Small intestine (tissue), 7 donors: ENCODE measurements around the gene RAB31. TPM values are rescaled to one million over a fixed set of nuclear protein-coding genes. Genes with fewer than 3 reads are reported as not detected.

Experiments used
- DNase-seq, 2 donors: peaks; one replicate each; pipeline versions ENCODE4 v3.0.0 to v3.0.0-alpha.2; 2013
- FAIRE-seq: peaks from 2 replicates; lab custom pipeline; 2012; peaks lifted over from hg19 to GRCh38; lab: Jason Lieb, UNC
- H3K27ac ChIP-seq, 3 donors: one replicate each; pipeline ENCODE4 v1.5.1; 2013; ENCODE audit warnings: low read length in 2 of 3, mild to moderate bottlenecking in 2 of 3, control low read depth in 1 of 3, inconsistent platforms in 1 of 3, low read depth in 1 of 3, moderate library complexity in 1 of 3
- H3K27me3 ChIP-seq, 3 donors: one replicate each; pipeline ENCODE4 v1.6.1; 2013; ENCODE audit warnings: low read length in 3 of 3, inconsistent platforms in 1 of 3; ENCODE audit not compliant: control insufficient read depth in 3 of 3, insufficient read depth in 3 of 3
- H3K36me3 ChIP-seq, 3 donors: one replicate each; pipeline ENCODE4 v1.6.1; 2013; ENCODE audit warnings: low read length in 3 of 3, inconsistent platforms in 1 of 3, low read depth in 1 of 3, mild to moderate bottlenecking in 1 of 3, moderate library complexity in 1 of 3; ENCODE audit not compliant: control insufficient read depth in 3 of 3, insufficient read depth in 2 of 3
- H3K4me1 ChIP-seq, 3 donors: one replicate each; pipeline ENCODE4 v1.6.1; 2013; ENCODE audit warnings: low read length in 2 of 3, inconsistent platforms in 1 of 3, low read depth in 1 of 3, mild to moderate bottlenecking in 1 of 3, moderate library complexity in 1 of 3; ENCODE audit not compliant: control insufficient read depth in 3 of 3, insufficient read depth in 2 of 3
- H3K4me3 ChIP-seq, 3 donors: one replicate each; pipeline ENCODE4 v1.5.1; 2013; ENCODE audit warnings: low read length in 3 of 3, control low read depth in 1 of 3, inconsistent platforms in 1 of 3, low read depth in 1 of 3, mild to moderate bottlenecking in 1 of 3, moderate library complexity in 1 of 3
- H3K9me3 ChIP-seq, 2 donors: one replicate each; pipeline ENCODE4 v1.6.1; 2013; ENCODE audit warnings: low read depth in 1 of 2, low read length in 1 of 2; ENCODE audit not compliant: control insufficient read depth in 2 of 2, insufficient read depth in 1 of 2
- WGBS, 3 donors: extraction: QIAGEN DNeasy Blood & Tissue Kit; methylation state at CpG; one replicate each; pipeline ENCODE4 v1.1.7; 2013; 5-methylcytosine and 5-hydroxymethylcytosine counted together
- polyA plus RNA-seq, 4 donors: library from polyadenylated mRNA; stranded (reverse) in 3 of 4; unstranded in 1 of 4; fragments of 200-250 nt in 3 of 4; fragments of 120-200 nt in 1 of 4; gene quantifications; one replicate each; pipeline versions ENCODE4 v1.2.1 to v1.2.3, GENCODE V29; 2013
- donor health status: healthy with polysubstance abuse.
- donor health status: control.
- donor health status: control.
- donor health status: Bipolar disorder and iron deficiency.
- donor health status: healthy.

RAB31 gene
- polyA plus RNA-seq, 4 donors = 4.2 to 18.4 (median 12.3) TPM

- no peak for DNase-seq
- H3K27me3 ChIP-seq = no peaks in the 10 kb centered on the region
- peaks cover 6 to 18% (median 10%) of the 10 kb centered on the region in 3 donors for H3K4me1 ChIP-seq
- no peak overlapping the region for H3K27ac ChIP-seq
- H3K4me3 ChIP-seq = no peak overlapping the region
- H3K36me3 ChIP-seq = peaks cover 0 to 3% (median 0%) of the 10 kb centered on the region in 3 donors
- 88 to 93% (median 91%) methylated on average over 5 of the region's 5 CpGs for WGBS, 3 donors
- no peaks in the 10 kb centered on the region for H3K9me3 ChIP-seq
- no peak for FAIRE-seq
Measured at GRCh38 chr18:9740071-9740470, 32.0 kb downstream of the RAB31 start.

- no peak overlapping the region for H3K4me3 ChIP-seq
- 85 to 93% (median 91%) methylated on average over 6 of the region's 6 CpGs for WGBS, 3 donors
- peaks cover 0 to 3% (median 0%) of the 10 kb centered on the region in 3 donors for H3K36me3 ChIP-seq
- FAIRE-seq (no peak), DNase-seq (no peak)
- H3K9me3 ChIP-seq = no peaks in the 10 kb centered on the region
- peak overlapping the region in 1 of 3 donors; percentile 83 for H3K27ac ChIP-seq
- H3K4me1 ChIP-seq = peaks cover 4 to 14% (median 10%) of the 10 kb centered on the region in 3 donors
- no peaks in the 10 kb centered on the region for H3K27me3 ChIP-seq
Measured at GRCh38 chr18:9741406-9741792, 33.3 kb downstream of the RAB31 start.

- H3K4me1 ChIP-seq = peaks cover 4 to 14% (median 10%) of the 10 kb centered on the region in 3 donors
- H3K9me3 ChIP-seq = no peaks in the 10 kb centered on the region
- H3K36me3 ChIP-seq = peaks cover 0 to 3% (median 0%) of the 10 kb centered on the region in 3 donors
- H3K27ac ChIP-seq = peak overlapping the region in 1 of 3 donors; percentile 83
- 69 to 88% (median 78%) methylated on average over 20 of the region's 20 CpGs for WGBS, 3 donors
- no peak overlapping the region for H3K4me3 ChIP-seq
- no peaks in the 10 kb centered on the region for H3K27me3 ChIP-seq
- DNase-seq = no peak
- no peak for FAIRE-seq
Measured at GRCh38 chr18:9741793-9742523, 33.9 kb downstream of the RAB31 start.

GRCh38 chr18:9742524-9743131, 34.5 kb downstream of the RAB31 start:
- no peak for DNase-seq
- no peaks in the 10 kb centered on the region for H3K9me3 ChIP-seq
- H3K4me3 ChIP-seq = no peak overlapping the region
- H3K36me3 ChIP-seq = peaks cover 0 to 3% (median 0%) of the 10 kb centered on the region in 3 donors
- FAIRE-seq = no peak
- peaks cover 4 to 13% (median 10%) of the 10 kb centered on the region in 3 donors for H3K4me1 ChIP-seq
- no peaks in the 10 kb centered on the region for H3K27me3 ChIP-seq
- H3K27ac ChIP-seq = peak overlapping the region in 1 of 3 donors; percentile 27
- WGBS, 3 donors = 40 to 60% (median 50%) methylated on average over 8 of the region's 8 CpGs

- Histone ChIP-seq H3K36me3 (peaks cover 0 to 3% (median 0%) of the 10 kb centered on the region in 3 donors), H3K4me1 (peaks cover 1 to 10% (median 8%) of the 10 kb centered on the region in 3 donors), H3K4me3 (no peak overlapping the region), H3K27ac (peak overlapping the region in 1 of 3 donors; percentile 43), H3K9me3 (no peaks in the 10 kb centered on the region), H3K27me3 (no peaks in the 10 kb centered on the region)
- no peak for DNase-seq
- no peak for FAIRE-seq
- WGBS, 3 donors = 75 to 83% (median 81%) methylated on average over 11 of the region's 11 CpGs
Measured at GRCh38 chr18:9743200-9744016, 35.3 kb downstream of the RAB31 start.

- H3K27ac ChIP-seq = no peak overlapping the region
- no peaks in the 10 kb centered on the region for H3K9me3 ChIP-seq
- no peak for FAIRE-seq
- WGBS, 3 donors = 87 to 96% (median 89%) methylated on average over 1 of the region's 1 CpG
- peaks cover 0 to 8% (median 3%) of the 10 kb centered on the region in 3 donors for H3K4me1 ChIP-seq
- H3K27me3 ChIP-seq = no peaks in the 10 kb centered on the region
- no peak for DNase-seq
- no peak overlapping the region for H3K4me3 ChIP-seq
- H3K36me3 ChIP-seq = peaks cover 0 to 3% (median 0%) of the 10 kb centered on the region in 3 donors
Measured at GRCh38 chr18:9746958-9747357, 38.9 kb downstream of the RAB31 start.

GRCh38 chr18:9749611-9750010, 41.5 kb downstream of the RAB31 start:
- DNase-seq (no peak), FAIRE-seq (no peak)
- 77 to 88% (median 81%) methylated on average over 4 of the region's 4 CpGs for WGBS, 3 donors
- H3K27ac ChIP-seq = no peak overlapping the region
- H3K4me1 ChIP-seq = no peaks in the 10 kb centered on the region
- H3K9me3 ChIP-seq = no peaks in the 10 kb centered on the region
- no peaks in the 10 kb centered on the region for H3K36me3 ChIP-seq
- no peaks in the 10 kb centered on the region for H3K27me3 ChIP-seq
- no peak overlapping the region for H3K4me3 ChIP-seq

- WGBS, 3 donors = 85 to 90% (median 88%) methylated on average over 12 of the region's 12 CpGs
- Histone ChIP-seq H3K27ac (no peak overlapping the region), H3K4me1 (no peaks in the 10 kb centered on the region), H3K27me3 (no peaks in the 10 kb centered on the region), H3K36me3 (no peaks in the 10 kb centered on the region), H3K9me3 (no peaks in the 10 kb centered on the region), H3K4me3 (no peak overlapping the region)
- DNase-seq (no peak), FAIRE-seq (no peak)
Measured at GRCh38 chr18:9750112-9750511, 42.0 kb downstream of the RAB31 start.
